ENCODE results near the gene SPACA7. TPM values are rescaled to one million over a fixed set of nuclear protein-coding genes. Genes with fewer than 3 reads are reported as not detected.
"Not testable (repeated sequence)": the region's sequence is repeated elsewhere in the genome, so short reads cannot be mapped to it uniquely, and the experiment has no call there.

Gene SPACA7
- total RNA-seq, 2 experiments from 2014 or later, result not detected

DNA sequence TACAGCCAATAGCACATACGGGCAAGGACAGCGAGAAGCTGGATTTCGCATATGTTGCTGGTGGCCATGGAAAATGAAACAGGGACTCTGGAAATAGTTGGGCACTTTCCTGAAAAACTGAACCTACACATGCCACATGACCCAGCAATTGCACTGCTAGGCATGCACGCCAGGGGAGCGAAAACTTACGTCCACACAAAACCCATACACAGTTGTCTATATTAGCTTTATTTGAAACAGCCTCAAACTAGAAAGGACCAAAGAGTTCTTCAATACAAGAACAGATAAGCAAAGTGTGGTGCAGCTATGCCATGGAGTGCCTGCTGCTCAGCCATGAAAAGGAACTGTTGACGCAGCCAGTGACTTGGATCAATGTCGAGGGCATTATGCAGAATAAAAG, 7.3 kb upstream of the SPACA7 start:
- DNase-seq (no peak), ATAC-seq (no peak)
- Mint-ChIP-seq H3K9me3 (peaks cover 10% of the 10 kb centered on the region), H3K4me1 (ENCODE audit: low read depth) (no peaks in the 10 kb centered on the region), H3K4me3 (no peak overlapping the region), H3K27ac (no peak overlapping the region), H3K36me3 (ENCODE audit: low read depth) (no peaks in the 10 kb centered on the region), H3K27me3 (peaks cover 2% of the 10 kb centered on the region)
- intact Hi-C loops (cut with micrococcal nuclease), result no loop called here
- TF ChIP-seq, protein P1, sequence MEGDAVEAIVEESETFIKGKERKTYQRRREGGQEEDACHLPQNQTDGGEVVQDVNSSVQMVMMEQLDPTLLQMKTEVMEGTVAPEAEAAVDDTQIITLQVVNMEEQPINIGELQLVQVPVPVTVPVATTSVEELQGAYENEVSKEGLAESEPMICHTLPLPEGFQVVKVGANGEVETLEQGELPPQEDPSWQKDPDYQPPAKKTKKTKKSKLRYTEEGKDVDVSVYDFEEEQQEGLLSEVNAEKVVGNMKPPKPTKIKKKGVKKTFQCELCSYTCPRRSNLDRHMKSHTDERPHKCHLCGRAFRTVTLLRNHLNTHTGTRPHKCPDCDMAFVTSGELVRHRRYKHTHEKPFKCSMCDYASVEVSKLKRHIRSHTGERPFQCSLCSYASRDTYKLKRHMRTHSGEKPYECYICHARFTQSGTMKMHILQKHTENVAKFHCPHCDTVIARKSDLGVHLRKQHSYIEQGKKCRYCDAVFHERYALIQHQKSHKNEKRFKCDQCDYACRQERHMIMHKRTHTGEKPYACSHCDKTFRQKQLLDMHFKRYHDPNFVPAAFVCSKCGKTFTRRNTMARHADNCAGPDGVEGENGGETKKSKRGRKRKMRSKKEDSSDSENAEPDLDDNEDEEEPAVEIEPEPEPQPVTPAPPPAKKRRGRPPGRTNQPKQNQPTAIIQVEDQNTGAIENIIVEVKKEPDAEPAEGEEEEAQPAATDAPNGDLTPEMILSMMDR (IDR thresholded peaks at IDR 0.05), result no peak
- ChIA-PET POLR2A (no interaction called here), CTCF (no interaction called here)

DNA sequence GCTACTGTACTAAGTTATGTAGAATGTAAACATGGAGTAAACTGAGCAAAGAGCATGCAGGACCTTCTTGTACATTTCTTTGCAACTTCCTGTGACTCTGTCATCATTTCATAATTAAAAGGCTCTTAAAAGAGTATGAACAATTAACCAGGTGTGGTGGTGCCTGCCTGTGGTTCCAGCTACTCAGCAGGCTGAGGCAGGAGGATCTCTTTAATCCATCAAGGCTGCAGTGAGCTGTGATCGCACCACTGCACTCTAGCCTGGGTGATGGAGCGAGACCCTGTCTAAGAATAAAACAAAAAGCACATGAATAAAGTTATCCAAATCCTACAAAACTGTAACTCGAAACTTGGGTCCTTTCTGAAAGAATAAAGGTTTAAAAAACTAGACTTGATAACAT, 5.8 kb upstream of the SPACA7 start:
- Mint-ChIP-seq H3K4me3 (no peak overlapping the region), H3K36me3 (ENCODE audit: low read depth) (no peaks in the 10 kb centered on the region), H3K27me3 (peaks cover 2% of the 10 kb centered on the region), H3K4me1 (ENCODE audit: low read depth) (no peaks in the 10 kb centered on the region), H3K27ac (no peak overlapping the region), H3K9me3 (peaks cover 10% of the 10 kb centered on the region)
- CTCF ChIA-PET, result no interaction called here
- POLR2A ChIA-PET, result no interaction called here
- TF ChIP-seq, protein P1 (IDR thresholded peaks at IDR 0.05), result no peak
- no peak for DNase-seq
- intact Hi-C loops (cut with micrococcal nuclease), result no loop called here
- no peak for ATAC-seq

DNA sequence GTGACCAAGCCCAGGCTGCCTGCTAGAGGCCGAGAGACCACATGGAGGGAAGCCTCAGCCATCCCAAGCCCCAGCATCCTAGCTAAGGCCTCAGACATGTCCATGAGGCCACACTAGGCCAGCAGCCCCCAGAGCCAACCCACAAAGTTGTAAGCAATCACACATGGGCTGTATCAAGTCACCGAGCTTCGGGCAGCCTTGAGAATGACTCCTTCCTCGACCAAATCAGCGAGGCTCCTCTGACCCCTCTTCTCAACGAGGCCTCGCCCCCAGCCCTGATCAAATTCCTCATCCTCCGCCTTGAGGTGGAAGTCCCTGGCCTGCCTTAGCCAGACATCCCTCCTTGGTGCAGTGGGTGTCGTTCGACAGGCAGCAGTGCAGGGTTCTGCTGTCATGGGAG, 1.9 kb upstream of the SPACA7 start:
- H3K27ac Mint-ChIP-seq, result no peak overlapping the region
- TF ChIP-seq, protein P1 (IDR thresholded peaks at IDR 0.05), result no peak
- ATAC-seq (no peak), DNase-seq (no peak)
- H3K27me3 Mint-ChIP-seq, result peaks cover 1% of the 10 kb centered on the region
- ChIA-PET POLR2A (no interaction called here), CTCF (no interaction called here)
- H3K4me1 Mint-ChIP-seq (ENCODE audit: low read depth), result no peaks in the 10 kb centered on the region
- intact Hi-C loops (cut with micrococcal nuclease), result no loop called here
- H3K36me3 Mint-ChIP-seq (ENCODE audit: low read depth), result no peaks in the 10 kb centered on the region
- H3K4me3 Mint-ChIP-seq, result no peak overlapping the region
- H3K9me3 Mint-ChIP-seq, result no peaks in the 10 kb centered on the region

DNA sequence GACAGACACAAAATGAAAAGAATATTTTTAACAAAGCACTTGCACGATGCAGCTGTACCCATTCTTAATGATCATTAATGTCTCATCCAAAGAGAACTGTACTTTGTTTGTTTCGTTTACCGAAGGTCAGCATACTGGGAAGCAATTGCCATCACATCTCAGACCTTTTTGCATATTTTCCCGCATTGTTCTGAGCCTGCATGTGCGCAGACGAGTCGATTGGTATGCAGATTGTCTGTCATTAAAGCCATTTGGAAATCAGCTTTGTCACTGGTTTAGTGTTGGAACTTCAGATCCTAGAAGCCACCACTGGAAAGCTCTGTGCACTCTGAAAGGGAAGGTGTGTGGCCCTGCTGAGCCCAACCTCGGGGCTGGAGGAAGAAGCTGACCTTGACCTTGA, 15.6 kb downstream of the SPACA7 start:
- ChIA-PET POLR2A (no interaction called here), CTCF (no interaction called here)
- Mint-ChIP-seq H3K36me3 (ENCODE audit: low read depth) (no peaks in the 10 kb centered on the region), H3K27me3 (no peaks in the 10 kb centered on the region), H3K27ac (no peak overlapping the region), H3K4me3 (no peak overlapping the region), H3K4me1 (ENCODE audit: low read depth) (no peaks in the 10 kb centered on the region), H3K9me3 (no peaks in the 10 kb centered on the region)
- ATAC-seq (no peak), DNase-seq (no peak)
- intact Hi-C loops (cut with micrococcal nuclease), result no loop called here
- TF ChIP-seq, protein P1 (IDR thresholded peaks at IDR 0.05), result no peak

DNA sequence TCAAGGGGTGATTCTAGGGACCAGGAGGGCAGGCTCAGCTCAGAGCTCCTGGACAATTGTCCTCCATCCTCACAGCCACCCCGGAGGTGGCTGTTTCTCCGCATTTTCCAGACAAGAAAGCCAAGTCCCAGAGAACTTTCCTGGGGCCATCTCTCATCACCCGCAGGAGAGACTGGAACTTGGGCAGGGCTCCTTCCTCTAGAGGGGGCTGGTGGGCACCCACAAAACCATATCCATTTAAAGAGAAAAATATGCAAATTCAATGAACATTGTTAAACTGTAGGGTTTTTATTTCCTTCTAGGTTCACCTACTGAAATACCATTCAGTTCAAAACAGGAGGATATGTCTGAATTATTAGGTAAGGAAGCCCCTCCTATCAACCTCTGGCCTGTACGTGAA, 16.6 kb downstream of the SPACA7 start:
- H3K9me3 Mint-ChIP-seq, result no peaks in the 10 kb centered on the region
- DNase-seq, result no peak
- ChIA-PET POLR2A (no interaction called here), CTCF (no interaction called here)
- no peak overlapping the region for H3K4me3 Mint-ChIP-seq
- TF ChIP-seq, protein P1 (IDR thresholded peaks at IDR 0.05), result no peak
- H3K4me1 Mint-ChIP-seq (ENCODE audit: low read depth), result no peaks in the 10 kb centered on the region
- intact Hi-C loops (cut with micrococcal nuclease), result no loop called here
- no peak for ATAC-seq
- no peaks in the 10 kb centered on the region for H3K36me3 Mint-ChIP-seq (ENCODE audit: low read depth)
- no peaks in the 10 kb centered on the region for H3K27me3 Mint-ChIP-seq
- no peak overlapping the region for H3K27ac Mint-ChIP-seq

DNA sequence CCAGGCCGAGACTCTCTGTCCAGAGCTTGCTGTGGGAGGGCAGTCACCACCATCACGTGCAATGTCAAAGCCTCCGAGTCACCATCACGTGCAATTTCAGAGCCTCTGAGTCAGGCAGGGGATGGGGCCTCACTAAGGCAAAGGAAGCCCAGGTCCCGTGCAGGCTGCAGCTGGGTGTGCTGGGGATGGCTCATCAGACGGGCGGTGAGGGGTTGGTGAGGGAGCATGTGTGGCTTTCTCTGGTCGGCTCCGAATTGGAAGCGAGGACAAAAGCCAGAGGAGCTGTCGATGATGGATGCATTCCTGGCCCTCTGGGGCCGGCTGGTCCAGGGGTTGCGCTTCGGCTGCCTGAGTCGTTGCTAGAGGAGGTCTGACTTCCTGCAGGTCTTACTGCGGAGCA, 18.9 kb downstream of the SPACA7 start:
- ATAC-seq, result peak; percentile 56
- H3K9me3 Mint-ChIP-seq; H3K4me3 Mint-ChIP-seq; H3K27ac Mint-ChIP-seq; intact Hi-C loops (cut with micrococcal nuclease); CTCF ChIA-PET; H3K27me3 Mint-ChIP-seq; DNase-seq; H3K36me3 Mint-ChIP-seq (ENCODE audit: low read depth); H3K4me1 Mint-ChIP-seq (ENCODE audit: low read depth); POLR2A ChIA-PET: not testable (repeated sequence)

DNA sequence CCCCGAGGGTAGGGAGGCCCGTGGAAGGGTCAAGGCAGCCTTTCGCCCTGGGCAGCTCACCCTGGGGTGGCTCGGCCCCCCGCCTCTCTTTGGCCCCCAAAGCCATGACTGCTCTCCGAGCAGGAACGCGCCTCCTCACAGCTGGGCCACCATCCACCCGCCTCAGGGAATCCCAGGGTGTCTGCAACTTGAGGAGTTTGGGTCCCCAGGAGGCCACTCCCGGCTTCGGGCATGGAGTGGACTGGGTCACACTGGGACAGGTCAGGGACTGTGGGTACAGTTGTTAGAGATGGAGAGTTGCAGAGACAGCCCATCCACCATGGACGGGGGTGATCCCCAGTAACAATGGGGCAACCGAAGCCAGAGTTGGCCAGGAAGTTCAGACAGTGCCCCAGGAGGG, 19.8 kb downstream of the SPACA7 start:
- H3K27me3 Mint-ChIP-seq; H3K9me3 Mint-ChIP-seq; H3K4me1 Mint-ChIP-seq (ENCODE audit: low read depth); H3K4me3 Mint-ChIP-seq; H3K36me3 Mint-ChIP-seq (ENCODE audit: low read depth); DNase-seq; POLR2A ChIA-PET; intact Hi-C loops (cut with micrococcal nuclease); H3K27ac Mint-ChIP-seq; CTCF ChIA-PET; ATAC-seq: not testable (repeated sequence)
